GM23338 (cell line): ENCODE results near the gene HSPE1. TPM values are rescaled to one million over a fixed set of nuclear protein-coding genes. Genes with fewer than 3 reads are reported as not detected.

ENCODE experiments used
- ATAC-seq: fragments of 200-7000 bp; cut with Tn5 transposase; 3 replicates; pipeline ENCODE4 v1.9.1; 2020
- DNase-seq: peaks from one replicate; pipeline ENCODE4 v3.0.0-alpha.2; 2015; ENCODE audit warnings: low spot score
- H2AFZ ChIP-seq: fragments of 200-600 bp; sonication (generic); 2 replicates; pipeline ENCODE4 v1.8.0; 2016; ENCODE audit warnings: antibody characterized with exemption, mild to moderate bottlenecking, moderate library complexity
- H3F3A ChIP-seq: fragments of 200-600 bp; sonication (generic); replicated peaks from 2 replicates; pipeline ENCODE4 v1.8.0; 2017; ENCODE audit warnings: antibody characterized with exemption, mixed run types, low read depth
- H3K27ac ChIP-seq: fragments of 200-600 bp; sonication (generic); 2 replicates; pipeline ENCODE4 v1.6.1; 2016; ENCODE audit warnings: low read depth
- H3K27me3 ChIP-seq: fragments of 200-600 bp; sonication (generic); 2 replicates; pipeline ENCODE4 v1.8.0; 2016; ENCODE audit warnings: mild to moderate bottlenecking, mixed run types, moderate library complexity; ENCODE audit not compliant: insufficient read depth
- H3K36me3 ChIP-seq: fragments of 200-600 bp; sonication (generic); 2 replicates; pipeline ENCODE4 v1.8.0; 2016; ENCODE audit warnings: mild to moderate bottlenecking; ENCODE audit not compliant: insufficient read depth
- H3K4me1 ChIP-seq: fragments of 200-600 bp; sonication (generic); 2 replicates; pipeline ENCODE4 v1.8.0; 2016; ENCODE audit warnings: mild to moderate bottlenecking, moderate library complexity; ENCODE audit not compliant: insufficient read depth
- H3K4me2 ChIP-seq: fragments of 200-600 bp; sonication (generic); 2 replicates; pipeline ENCODE4 v1.7.1; 2017; ENCODE audit warnings: mixed run types
- H3K4me3 ChIP-seq: fragments of 200-600 bp; sonication (generic); 2 replicates; pipeline ENCODE4 v1.6.1; 2016; ENCODE audit warnings: mixed run types
- H3K79me2 ChIP-seq: fragments of 200-600 bp; sonication (generic); replicated peaks from 2 replicates; pipeline ENCODE4 v1.8.0; 2017; ENCODE audit warnings: mild to moderate bottlenecking; ENCODE audit not compliant: insufficient read depth
- H3K9me2 ChIP-seq: fragments of 200-600 bp; sonication (generic); 2 replicates; pipeline ENCODE4 v1.8.0; 2017; ENCODE audit not compliant: insufficient read depth
- H4K20me1 ChIP-seq: fragments of 200-600 bp; sonication (generic); replicated peaks from 2 replicates; pipeline ENCODE4 v1.8.0; 2017; ENCODE audit warnings: mild to moderate bottlenecking; ENCODE audit not compliant: insufficient read depth
- H3K27ac Mint-ChIP-seq: 2 replicates; pipeline ENCODE4 v1.8.0; 2020; ENCODE audit warnings: inconsistent platforms, mild to moderate bottlenecking, moderate library complexity, mixed read lengths
- H3K27me3 Mint-ChIP-seq: 3 replicates; pipeline ENCODE4 v1.8.0; 2022; ENCODE audit warnings: low read depth, mild to moderate bottlenecking, moderate library complexity, mixed read lengths, inconsistent platforms; ENCODE audit not compliant: insufficient read depth, poor library complexity
- H3K36me3 Mint-ChIP-seq: 3 replicates; pipeline ENCODE4 v1.8.0; 2021; ENCODE audit warnings: low read depth, mild to moderate bottlenecking, inconsistent platforms, moderate library complexity, mixed read lengths
- H3K4me1 Mint-ChIP-seq: 3 replicates; pipeline ENCODE4 v1.8.0; 2020; ENCODE audit warnings: mild to moderate bottlenecking, inconsistent platforms, mixed read lengths
- H3K4me3 Mint-ChIP-seq: 3 replicates; pipeline ENCODE4 v1.8.0; 2021; ENCODE audit warnings: moderate library complexity, mild to moderate bottlenecking, inconsistent platforms, mixed read lengths
- H3K9me3 Mint-ChIP-seq: 3 replicates; pipeline ENCODE4 v1.8.0; 2020; ENCODE audit warnings: moderate library complexity, mild to moderate bottlenecking, inconsistent platforms, mixed read lengths
- CREB1 ChIP-seq: fragments of 250-450 bp; sonication (Bioruptor Pico); IDR thresholded peaks from 2 replicates; pipeline ENCODE4 v1.5.0; 2020; ENCODE audit warnings: low read depth, mild to moderate bottlenecking, moderate library complexity
- CTCF ChIP-seq, 2 experiments: fragments of 200-600 bp in 1 of 2; sonication (generic) in 1 of 2; conservative IDR thresholded peaks; 2 replicates each; pipeline versions ENCODE4 v1.5.1 to v1.6.1; 2016 to 2017; ENCODE audit warnings: antibody characterized with exemption in 2 of 2, low read depth in 2 of 2, mild to moderate bottlenecking in 2 of 2, moderate library complexity in 1 of 2
- ETS1 ChIP-seq: IDR thresholded peaks from 2 replicates; pipeline ENCODE4 v1.6.1; 2016; ENCODE audit warnings: antibody characterized with exemption
- EZH2phosphoT487 ChIP-seq: fragments of 200-600 bp; sonication (generic); IDR thresholded peaks from one replicate; pipeline ENCODE4 v1.8.1; 2018; ENCODE audit warnings: antibody characterized with exemption; ENCODE audit not compliant: unreplicated experiment
- JUNB ChIP-seq: IDR thresholded peaks from one replicate; pipeline ENCODE4 v1.6.1; 2016; ENCODE audit warnings: antibody characterized with exemption; ENCODE audit not compliant: unreplicated experiment
- NANOG ChIP-seq: IDR thresholded peaks from 2 replicates; pipeline ENCODE4 v1.6.1; 2016; ENCODE audit warnings: antibody characterized with exemption, borderline replicate concordance
- POLR2AphosphoS5 ChIP-seq: IDR thresholded peaks from 2 replicates; pipeline ENCODE4 v1.6.1; 2016; ENCODE audit warnings: antibody characterized with exemption, low read depth
- ZNF331 ChIP-seq: fragments of 250-450 bp; sonication (Bioruptor Pico); IDR thresholded peaks from 2 replicates; pipeline ENCODE4 v1.5.0; 2020; ENCODE audit warnings: low read depth, mild to moderate bottlenecking, moderate library complexity
- ZNF462 ChIP-seq: fragments of 250-450 bp; sonication (Bioruptor Pico); IDR thresholded peaks from 2 replicates; pipeline ENCODE4 v1.5.0; 2020; ENCODE audit warnings: mild to moderate bottlenecking, moderate library complexity
- polyA plus RNA-seq: library from polyadenylated mRNA; unstranded; fragments of >200 nt; fragmentation: Nextera tagmentation; extraction: Ambion mirVana; gene quantifications from 2 replicates; pipeline ENCODE4 v1.2.1, GENCODE V29; 2016
- total RNA-seq: library from RNA; depleted of rRNA; stranded (reverse); fragments of >200 nt; shearing (Covaris generic); gene quantifications from 2 replicates; pipeline ENCODE4 v1.2.3, GENCODE V29; 2014
- TF ChIP-seq, protein P1 (sequence below): IDR thresholded peaks from one replicate; pipeline ENCODE4 v1.6.1; 2018; ENCODE audit warnings: antibody characterized with exemption; ENCODE audit not compliant: unreplicated experiment

Gene HSPE1
- total and polyA plus RNA-seq, 2 experiments from 2014 or later = 328 to 1,529 TPM

DNA sequence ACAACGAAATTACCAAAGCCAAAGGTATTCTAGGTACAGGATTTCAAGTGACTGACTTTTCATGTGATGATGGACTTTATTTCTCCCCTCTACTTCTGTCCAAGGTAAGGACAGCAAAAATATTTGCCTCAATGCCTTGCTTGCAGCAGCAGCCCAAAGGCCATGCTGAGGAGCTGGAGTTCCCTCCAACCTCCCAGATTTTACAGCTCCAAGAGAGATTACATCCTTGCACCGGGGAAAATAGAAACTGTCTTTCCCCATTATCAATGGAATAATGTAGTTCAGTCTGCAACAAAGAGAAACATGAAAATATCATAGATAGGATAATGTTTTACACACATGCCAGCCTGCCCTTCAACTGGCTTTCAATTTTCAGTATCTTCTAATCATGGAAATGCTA lies 14.0 kb upstream of the HSPE1 start (continued):
- TF ChIP-seq CTCF (conservative IDR thresholded peaks at IDR 0.05; ENCODE audit: low read depth in 2 of 2) (no peak), POLR2AphosphoS5 (no peak; the same call in 1 of the 2 replicates)

- H3K9me3 Mint-ChIP-seq = peaks cover 23% of the 10 kb centered on the region
- Histone ChIP-seq H2AFZ (no peak overlapping the region), H4K20me1 (peaks cover 32% of the 10 kb centered on the region), H3K36me3 (peaks cover 64% of the 10 kb centered on the region), H3K9me2 (no peaks in the 10 kb centered on the region), H3K79me2 (peaks cover 4% of the 10 kb centered on the region; the same call in 1 of the 2 replicates), H3K4me3 (no peak overlapping the region), H3K27ac (no peak overlapping the region), H3K4me1 (no peaks in the 10 kb centered on the region), H3F3A (peaks cover 75% of the 10 kb centered on the region), H3K4me2 (no peak overlapping the region), H3K27me3 (no peaks in the 10 kb centered on the region)
- no peaks in the 10 kb centered on the region for H3K4me1 Mint-ChIP-seq
- H3K27ac Mint-ChIP-seq = no peak overlapping the region
- H3K4me3 Mint-ChIP-seq = no peak overlapping the region
- peaks cover 12% of the 10 kb centered on the region for H3K27me3 Mint-ChIP-seq
- TF ChIP-seq CREB1 (no peak), ZNF462 (CRISPR knock-in tag) (no peak), ETS1 (no peak), ZNF331 (CRISPR knock-in tag) (no peak), JUNB (no peak), POLR2AphosphoS5 (no peak), NANOG (no peak), EZH2phosphoT487 (no peak)
- TF ChIP-seq, protein P1, sequence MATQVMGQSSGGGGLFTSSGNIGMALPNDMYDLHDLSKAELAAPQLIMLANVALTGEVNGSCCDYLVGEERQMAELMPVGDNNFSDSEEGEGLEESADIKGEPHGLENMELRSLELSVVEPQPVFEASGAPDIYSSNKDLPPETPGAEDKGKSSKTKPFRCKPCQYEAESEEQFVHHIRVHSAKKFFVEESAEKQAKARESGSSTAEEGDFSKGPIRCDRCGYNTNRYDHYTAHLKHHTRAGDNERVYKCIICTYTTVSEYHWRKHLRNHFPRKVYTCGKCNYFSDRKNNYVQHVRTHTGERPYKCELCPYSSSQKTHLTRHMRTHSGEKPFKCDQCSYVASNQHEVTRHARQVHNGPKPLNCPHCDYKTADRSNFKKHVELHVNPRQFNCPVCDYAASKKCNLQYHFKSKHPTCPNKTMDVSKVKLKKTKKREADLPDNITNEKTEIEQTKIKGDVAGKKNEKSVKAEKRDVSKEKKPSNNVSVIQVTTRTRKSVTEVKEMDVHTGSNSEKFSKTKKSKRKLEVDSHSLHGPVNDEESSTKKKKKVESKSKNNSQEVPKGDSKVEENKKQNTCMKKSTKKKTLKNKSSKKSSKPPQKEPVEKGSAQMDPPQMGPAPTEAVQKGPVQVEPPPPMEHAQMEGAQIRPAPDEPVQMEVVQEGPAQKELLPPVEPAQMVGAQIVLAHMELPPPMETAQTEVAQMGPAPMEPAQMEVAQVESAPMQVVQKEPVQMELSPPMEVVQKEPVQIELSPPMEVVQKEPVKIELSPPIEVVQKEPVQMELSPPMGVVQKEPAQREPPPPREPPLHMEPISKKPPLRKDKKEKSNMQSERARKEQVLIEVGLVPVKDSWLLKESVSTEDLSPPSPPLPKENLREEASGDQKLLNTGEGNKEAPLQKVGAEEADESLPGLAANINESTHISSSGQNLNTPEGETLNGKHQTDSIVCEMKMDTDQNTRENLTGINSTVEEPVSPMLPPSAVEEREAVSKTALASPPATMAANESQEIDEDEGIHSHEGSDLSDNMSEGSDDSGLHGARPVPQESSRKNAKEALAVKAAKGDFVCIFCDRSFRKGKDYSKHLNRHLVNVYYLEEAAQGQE = no peak
- peaks cover 96% of the 10 kb centered on the region for H3K36me3 Mint-ChIP-seq
- ATAC-seq = no peak
- no peak for DNase-seq
Measured at GRCh38 chr2:197487385-197487784, 12.8 kb upstream of the HSPE1 start.
